H1 (cell line): Measurements from ENCODE around the gene ZFAND2B. TPM values are rescaled to one million over a fixed set of nuclear protein-coding genes. Genes with fewer than 3 reads are reported as not detected.
A peak's percentile ranks its signal among the peaks of the same experiment; 100 is the strongest.

Experiments used
- CTCF ChIA-PET: fragments of 300-600 bp; sonication (Branson Sonifier 250); formaldehyde crosslinking; loops from one replicate; lab custom pipeline; 2021; ENCODE audit not compliant: partially characterized antibody; lab: Charles Lee
- POLR2A ChIA-PET: fragments of 300-600 bp; sonication (Branson Sonifier 250); formaldehyde crosslinking; loops from one replicate; lab custom pipeline; 2021; ENCODE audit warnings: inconsistent platforms; ENCODE audit not compliant: partially characterized antibody; lab: Charles Lee
- DNase-seq, 2 experiments: peaks; one replicate each; pipeline versions ENCODE4 v3.0.0 to v3.0.0-alpha.2; 2010 to 2022; ENCODE audit warnings: low spot score in 2 of 2, low read depth in 1 of 2, mixed read lengths in 1 of 2
- FAIRE-seq: peaks from 2 replicates; lab custom pipeline; 2011; peaks lifted over from hg19 to GRCh38; lab: Jason Lieb, UNC
- H2AFZ ChIP-seq: 2 replicates; pipeline ENCODE4 v1.8.1; 2012; ENCODE audit warnings: low read length, inconsistent platforms
- H2AK5ac ChIP-seq: 2 replicates; pipeline ENCODE4 v1.6.1; 2013; ENCODE audit warnings: low read depth, low read length
- H2BK120ac ChIP-seq: replicated peaks from 2 replicates; pipeline ENCODE3; 2013; ENCODE audit warnings: low read depth, low read length, inconsistent platforms
- H2BK12ac ChIP-seq: 2 replicates; pipeline ENCODE4 v1.6.1; 2013; ENCODE audit warnings: low read depth, low read length
- H2BK15ac ChIP-seq: 2 replicates; pipeline ENCODE4 v1.6.1; 2013; ENCODE audit warnings: low read length
- H2BK20ac ChIP-seq: 2 replicates; pipeline ENCODE4 v1.6.1; 2013; ENCODE audit warnings: low read length
- H2BK5ac ChIP-seq: 2 replicates; pipeline ENCODE4 v1.6.1; 2013; ENCODE audit warnings: low read depth, low read length
- H3K14ac ChIP-seq: 2 replicates; pipeline ENCODE4 v1.6.1; 2013; ENCODE audit warnings: inconsistent platforms; ENCODE audit not compliant: insufficient read length
- H3K18ac ChIP-seq: 2 replicates; pipeline ENCODE4 v1.6.1; 2013; ENCODE audit warnings: low read length; ENCODE audit errors: extremely low read depth
- H3K23ac ChIP-seq: 2 replicates; pipeline ENCODE4 v1.6.1; 2013; ENCODE audit warnings: inconsistent platforms; ENCODE audit not compliant: insufficient read length
- H3K23me2 ChIP-seq: 2 replicates; pipeline ENCODE4 v1.6.1; 2013; ENCODE audit warnings: low read depth, low read length
- H3K27ac ChIP-seq: 2 replicates; pipeline ENCODE4 v1.6.1; 2011; ENCODE audit warnings: low read depth, low read length, inconsistent platforms
- H3K27me3 ChIP-seq, 4 experiments: replicated peaks in 1 of 4; 1 replicate in 1 of 4; 2 replicates in 3 of 4; pipeline versions ENCODE4 v1.6.1 to v1.8.1; 2011 to 2013; ENCODE audit warnings: low read length in 3 of 4, mild to moderate bottlenecking in 3 of 4, inconsistent platforms in 2 of 4, mixed read lengths in 2 of 4, moderate library complexity in 1 of 4; ENCODE audit not compliant: control insufficient read depth in 3 of 4, insufficient read depth in 3 of 4; ENCODE audit errors: extremely low read depth in 1 of 4
- H3K36me3 ChIP-seq, 4 experiments: 2 replicates each; pipeline versions ENCODE4 v1.6.1 to v1.8.1; 2011 to 2013; ENCODE audit warnings: mild to moderate bottlenecking in 4 of 4, low read length in 3 of 4, moderate library complexity in 2 of 4, control low read depth in 1 of 4, inconsistent platforms in 1 of 4; ENCODE audit not compliant: insufficient read depth in 4 of 4, control insufficient read depth in 2 of 4
- H3K4ac ChIP-seq: replicated peaks from 2 replicates; pipeline ENCODE3; 2013; ENCODE audit warnings: low read length, low read depth, mixed read lengths, inconsistent platforms; ENCODE audit not compliant: insufficient read length
- H3K4me1 ChIP-seq, 4 experiments: replicated peaks in 1 of 4; 1 replicate in 1 of 4; 2 replicates in 3 of 4; pipeline versions ENCODE4 v1.6.1 to v1.8.1; 2011 to 2013; ENCODE audit warnings: low read length in 3 of 4, inconsistent platforms in 2 of 4, mixed read lengths in 1 of 4; ENCODE audit not compliant: insufficient read depth in 4 of 4, control insufficient read depth in 3 of 4
- H3K4me2 ChIP-seq, 2 experiments: 2 replicates each; pipeline versions ENCODE4 v1.6.1 to v1.8.1; 2011 to 2013; ENCODE audit warnings: low read depth in 2 of 2, low read length in 2 of 2, control low read depth in 1 of 2, inconsistent platforms in 1 of 2, mild to moderate bottlenecking in 1 of 2; ENCODE audit not compliant: insufficient read depth in 1 of 2
- H3K4me3 ChIP-seq, 4 experiments: fragments of 200-600, 300-600 bp in 1 of 4; sonication (generic), shearing (Covaris generic), sonication (Bioruptor Twin) in 1 of 4; 2 replicates each; pipeline versions ENCODE4 v1.5.1 to v1.8.1; 2011 to 2016; ENCODE audit warnings: low read length in 4 of 4, low read depth in 3 of 4, control low read depth in 2 of 4, inconsistent platforms in 2 of 4, mild to moderate bottlenecking in 2 of 4, mixed read lengths in 1 of 4, moderate library complexity in 1 of 4; ENCODE audit not compliant: insufficient read depth in 2 of 4; ENCODE audit errors: extremely low read depth in 1 of 4
- H3K56ac ChIP-seq: replicated peaks from 2 replicates; pipeline ENCODE3; 2013; ENCODE audit warnings: low read depth, mild to moderate bottlenecking, mixed read lengths, low read length, inconsistent platforms; ENCODE audit not compliant: insufficient read length
- H3K79me1 ChIP-seq: 2 replicates; pipeline ENCODE4 v1.6.1; 2013; ENCODE audit warnings: low read depth, low read length, control low read depth
- H3K79me2 ChIP-seq, 2 experiments: 2 replicates each; pipeline versions ENCODE4 v1.6.1 to v1.8.1; 2012 to 2013; ENCODE audit warnings: low read length in 2 of 2, mild to moderate bottlenecking in 2 of 2, inconsistent platforms in 1 of 2; ENCODE audit not compliant: insufficient read depth in 2 of 2, control insufficient read depth in 1 of 2
- H3K9ac ChIP-seq, 4 experiments: replicated peaks in 1 of 4; 1 replicate in 1 of 4; 2 replicates in 3 of 4; pipeline versions ENCODE4 v1.6.1 to v1.8.1; 2011 to 2013; ENCODE audit warnings: low read depth in 3 of 4, low read length in 3 of 4, control low read depth in 2 of 4, mild to moderate bottlenecking in 2 of 4, moderate library complexity in 2 of 4, inconsistent platforms in 1 of 4; ENCODE audit errors: extremely low read depth in 1 of 4
- H3K9me3 ChIP-seq, 2 experiments: 2 replicates each; pipeline versions ENCODE4 v1.6.1 to v1.8.1; 2012 to 2013; ENCODE audit warnings: mild to moderate bottlenecking in 2 of 2, moderate library complexity in 2 of 2, control low read depth in 1 of 2, inconsistent platforms in 1 of 2, low read depth in 1 of 2, low read length in 1 of 2, mixed read lengths in 1 of 2; ENCODE audit not compliant: insufficient read depth in 2 of 2
- H4K20me1 ChIP-seq, 2 experiments: replicated peaks in 1 of 2; 2 replicates each; pipeline versions ENCODE3 to v1.8.1; 2011 to 2013; ENCODE audit warnings: inconsistent platforms in 2 of 2, low read length in 2 of 2, mild to moderate bottlenecking in 1 of 2; ENCODE audit not compliant: insufficient read depth in 2 of 2, control insufficient read depth in 1 of 2
- H4K5ac ChIP-seq: 2 replicates; pipeline ENCODE4 v1.6.1; 2013; ENCODE audit warnings: low read length, low read depth, mixed read lengths, inconsistent platforms; ENCODE audit not compliant: insufficient read length
- H4K8ac ChIP-seq: 2 replicates; pipeline ENCODE4 v1.8.0; 2013; ENCODE audit warnings: mild to moderate bottlenecking, moderate library complexity, low read length, inconsistent platforms; ENCODE audit not compliant: insufficient read depth; ENCODE audit errors: extremely low read depth
- H4K91ac ChIP-seq: replicated peaks from 2 replicates; pipeline ENCODE3; 2013; ENCODE audit warnings: low read length, mixed read lengths, inconsistent platforms; ENCODE audit not compliant: insufficient read length
- BACH1 ChIP-seq: IDR thresholded peaks from 2 replicates; pipeline ENCODE4 v1.6.1; 2012; ENCODE audit warnings: low read length, improper control_type of control experiment
- MAFK ChIP-seq: IDR thresholded peaks from 2 replicates; pipeline ENCODE4 v1.6.1; 2012; ENCODE audit warnings: low read depth, mild to moderate bottlenecking, improper control_type of control experiment, low read length
- NANOG ChIP-seq: IDR thresholded peaks from 2 replicates; pipeline ENCODE4 v1.6.1; 2011; ENCODE audit warnings: low read length, low read depth, mild to moderate bottlenecking, inconsistent platforms; ENCODE audit not compliant: insufficient read depth, poor library complexity, severe bottlenecking
- POLR2A ChIP-seq, 2 experiments: IDR thresholded peaks; 1 replicate in 1 of 2; 2 replicates in 1 of 2; pipeline ENCODE4 v1.6.1; 2011; ENCODE audit warnings: low read depth in 2 of 2, low read length in 2 of 2, mild to moderate bottlenecking in 2 of 2; ENCODE audit errors: control extremely low read depth in 1 of 2
- SIN3A ChIP-seq, 2 experiments: IDR thresholded peaks in 1 of 2; conservative IDR thresholded peaks in 1 of 2; 2 replicates each; pipeline ENCODE4 v1.6.1; 2011 to 2012; ENCODE audit warnings: low read length in 2 of 2, improper control_type of control experiment in 1 of 2, low read depth in 1 of 2, mild to moderate bottlenecking in 1 of 2
- YY1 ChIP-seq: IDR thresholded peaks from 2 replicates; pipeline ENCODE4 v1.6.1; 2011; ENCODE audit warnings: low read depth, mild to moderate bottlenecking, low read length
- WGBS, 2 experiments: shearing (Covaris generic) in 1 of 2; methylation state at CpG; one replicate each; pipeline versions ENCODE4 v1.1.6 to v1.1.7; 2013 to 2015; ENCODE audit warnings: low lambda C conversion rate in 2 of 2, mixed read lengths in 2 of 2, inconsistent platforms in 1 of 2, low coverage in 1 of 2, missing lambda C conversion rate in 1 of 2; ENCODE audit not compliant: insufficient replicate concordance in 2 of 2, insufficient coverage in 1 of 2, insufficient read length in 1 of 2; ENCODE audit errors: extremely low coverage in 1 of 2, missing lambda C conversion rate in 1 of 2; 5-methylcytosine and 5-hydroxymethylcytosine counted together
- polyA plus RNA-seq, 7 experiments: library from polyadenylated mRNA; depleted of rRNA in 3 of 7; stranded (reverse) in 5 of 7; unstranded in 2 of 7; fragments of >200 nt in 5 of 7; fragments of 200-250 nt in 2 of 7; gene quantifications; 1 replicate in 5 of 7; 2 replicates in 1 of 7; 4 replicates in 1 of 7; pipeline versions ENCODE4 v1.2.1 to v1.2.3, GENCODE V29; 2011 to 2013; ENCODE audit warnings: missing spikeins in 2 of 7, mixed read lengths in 2 of 7
- total RNA-seq: library from RNA; stranded (reverse); fragmentation: NEBNext Ultra II Directional; extraction: Animal tissue kit (Norgen Biotek cat#: 25700); gene quantifications from 2 replicates; pipeline ENCODE4 v1.2.1, GENCODE V29; 2021
- TF ChIP-seq, protein P1 (sequence below): IDR thresholded peaks from 2 replicates; pipeline ENCODE4 v1.6.1; 2012; ENCODE audit warnings: inconsistent platforms

ZFAND2B gene
- total and polyA plus RNA-seq, 2 of the 8 experiments (the other 6 are each of a cell fraction or from before 2014, with no cell fraction given): 16.0 to 17.9 TPM

DNA sequence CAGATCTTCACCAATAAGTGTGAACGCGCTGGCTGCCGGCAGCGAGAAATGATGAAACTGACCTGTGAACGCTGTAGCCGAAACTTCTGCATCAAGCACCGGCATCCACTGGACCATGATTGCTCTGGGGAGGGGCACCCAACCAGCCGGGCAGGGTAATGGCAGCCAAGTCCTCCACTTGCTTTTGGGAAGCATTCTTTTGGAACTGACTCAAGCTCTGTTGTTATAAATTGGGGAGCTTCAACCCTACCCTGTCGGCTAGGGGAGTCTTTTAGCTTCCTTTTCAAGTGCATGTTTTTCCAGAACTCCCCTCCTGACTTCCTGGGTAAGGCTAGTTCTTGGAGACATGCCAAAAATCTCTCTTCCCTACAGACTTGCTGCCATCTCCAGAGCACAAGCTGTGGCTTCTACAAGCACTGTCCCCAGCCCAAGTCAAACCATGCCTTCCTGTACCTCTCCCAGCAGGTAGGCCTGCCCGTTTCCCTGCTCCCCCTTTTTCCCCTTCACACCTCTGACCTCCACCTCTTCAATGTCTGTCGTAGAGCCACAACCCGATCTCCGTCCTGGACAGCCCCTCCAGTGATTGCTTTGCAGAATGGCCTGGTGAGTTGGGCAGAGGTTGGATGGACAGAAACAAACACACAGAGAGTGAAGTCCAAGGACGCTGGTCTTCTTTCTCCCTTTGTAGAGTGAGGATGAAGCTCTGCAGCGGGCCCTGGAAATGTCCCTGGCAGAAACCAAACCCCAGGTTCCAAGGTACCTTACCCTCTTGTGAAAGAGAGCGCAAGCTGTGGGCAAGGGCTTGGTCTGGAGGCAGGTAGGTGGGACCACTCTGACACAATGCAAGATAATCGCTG lies 1.5 kb downstream of the ZFAND2B start:
- H3K9me3 ChIP-seq: no peaks in the 10 kb centered on the region
- peaks cover 0 to 6% (median 3%) of the 10 kb centered on the region in 4 experiments; a peak in 5 of 7 replicates for H3K4me1 ChIP-seq
- H3K4me2 ChIP-seq: peak overlapping the region in 1 of 2 experiments; percentile 100; a peak in 1 of 4 replicates
- H4K20me1 ChIP-seq: peaks cover 0 to 2% of the 10 kb centered on the region in 2 experiments
- ChIA-PET POLR2A (interaction anchor here (0.9 to 6.1 kb wide), 5 partner anchors 11 to 44 kb away, joined by 3 to 101 read pairs (median 4); partner anchors contain the start of genes ABCB6, ANKZF1, ATG9A and TUBA4B), CTCF (interaction anchor here (0.7 to 2.4 kb wide), 8 partner anchors 9 to 424 kb away, joined by 3 to 8 read pairs (median 3); no protein-coding TSS in a partner anchor)
- no peak overlapping the region for H2BK20ac ChIP-seq
- H2AK5ac ChIP-seq: no peak overlapping the region
- no peak overlapping the region for H3K27ac ChIP-seq
- H3K56ac ChIP-seq: no peak overlapping the region
- peaks cover 10% of the 10 kb centered on the region for H3K23me2 ChIP-seq
- no peak overlapping the region for H2BK12ac ChIP-seq
- 0 out of 7 replicates have a peak overlapping the region, but pooled peaks of 1 of the 4 experiments have one; percentile 2 for H3K9ac ChIP-seq
- no peak overlapping the region for H3K4me3 ChIP-seq
- no peak overlapping the region for H2AFZ ChIP-seq
- no peaks in the 10 kb centered on the region for H3K27me3 ChIP-seq
- no peak overlapping the region for H2BK15ac ChIP-seq
- H2BK120ac ChIP-seq: no peak overlapping the region
- H3K36me3 ChIP-seq: peaks cover 5 to 31% (median 13%) of the 10 kb centered on the region in 4 experiments; a peak in 7 of 8 replicates
- no peak overlapping the region for H4K91ac ChIP-seq
- no peak overlapping the region for H4K5ac ChIP-seq
- H4K8ac ChIP-seq: no peak overlapping the region
- no peaks in the 10 kb centered on the region for H3K79me1 ChIP-seq
- H3K79me2 ChIP-seq: no peaks in the 10 kb centered on the region
- no peak overlapping the region for H3K23ac ChIP-seq
- no peak overlapping the region for H3K4ac ChIP-seq
- no peak overlapping the region for H3K18ac ChIP-seq
- no peak for DNase-seq
- WGBS, 2 experiments: 89% methylated on average over 17 of the region's 17 CpGs; no CpG with 5 or more reads in 1 of the 2 experiments
- no peak overlapping the region for H2BK5ac ChIP-seq
- no peak for FAIRE-seq
- H3K14ac ChIP-seq: no peak overlapping the region
- TF ChIP-seq BACH1: no peak
- no peak for TF ChIP-seq NANOG
- no peak for TF ChIP-seq YY1
- TF ChIP-seq, protein P1, sequence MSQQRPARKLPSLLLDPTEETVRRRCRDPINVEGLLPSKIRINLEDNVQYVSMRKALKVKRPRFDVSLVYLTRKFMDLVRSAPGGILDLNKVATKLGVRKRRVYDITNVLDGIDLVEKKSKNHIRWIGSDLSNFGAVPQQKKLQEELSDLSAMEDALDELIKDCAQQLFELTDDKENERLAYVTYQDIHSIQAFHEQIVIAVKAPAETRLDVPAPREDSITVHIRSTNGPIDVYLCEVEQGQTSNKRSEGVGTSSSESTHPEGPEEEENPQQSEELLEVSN: no peak
- no peak for TF ChIP-seq SIN3A (conservative IDR thresholded peaks at IDR 0.05 in 1 of 2, IDR thresholded peaks at IDR 0.05 in 1 of 2; ENCODE audit: low read depth in 1 of 2, low read length in 2 of 2)
- no peak for TF ChIP-seq MAFK
- TF ChIP-seq POLR2A (IDR thresholded peaks at IDR 0.05; ENCODE audit: control extremely low read depth in 1 of 2, low read depth in 2 of 2, low read length in 2 of 2): no peak
